ENCODE measurements around the gene STXBP6.

DNA sequence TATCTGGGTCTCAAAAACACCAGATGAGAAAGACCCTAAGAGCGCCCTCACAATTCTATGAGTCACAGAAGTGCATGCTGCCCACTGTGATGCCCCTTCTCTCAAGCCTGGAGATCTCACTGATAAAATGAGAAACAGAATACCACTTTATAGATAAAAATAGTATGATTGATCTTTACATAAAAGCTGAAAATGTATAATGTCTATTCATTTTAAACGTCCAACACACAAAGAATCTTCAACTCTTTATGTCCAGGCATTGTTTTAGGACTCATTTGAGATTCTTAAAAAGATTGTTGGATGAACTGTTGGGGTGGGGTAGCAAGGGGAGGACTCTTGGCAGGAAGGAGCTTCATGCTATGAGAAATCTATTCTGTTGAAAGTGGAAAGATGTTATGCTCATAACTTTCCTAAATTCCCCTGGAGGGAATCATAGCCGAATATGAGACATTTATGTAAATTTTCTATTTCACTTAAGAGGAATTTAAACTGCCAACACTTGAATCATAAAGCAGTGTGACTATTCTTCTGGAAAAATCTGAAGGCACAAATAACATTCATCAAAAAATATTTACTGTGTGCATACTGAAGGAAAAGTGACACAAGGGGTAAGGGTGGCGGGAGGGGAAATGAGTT, 174.6 kb downstream of the STXBP6 start:
- TF ChIP-seq, protein P1, sequence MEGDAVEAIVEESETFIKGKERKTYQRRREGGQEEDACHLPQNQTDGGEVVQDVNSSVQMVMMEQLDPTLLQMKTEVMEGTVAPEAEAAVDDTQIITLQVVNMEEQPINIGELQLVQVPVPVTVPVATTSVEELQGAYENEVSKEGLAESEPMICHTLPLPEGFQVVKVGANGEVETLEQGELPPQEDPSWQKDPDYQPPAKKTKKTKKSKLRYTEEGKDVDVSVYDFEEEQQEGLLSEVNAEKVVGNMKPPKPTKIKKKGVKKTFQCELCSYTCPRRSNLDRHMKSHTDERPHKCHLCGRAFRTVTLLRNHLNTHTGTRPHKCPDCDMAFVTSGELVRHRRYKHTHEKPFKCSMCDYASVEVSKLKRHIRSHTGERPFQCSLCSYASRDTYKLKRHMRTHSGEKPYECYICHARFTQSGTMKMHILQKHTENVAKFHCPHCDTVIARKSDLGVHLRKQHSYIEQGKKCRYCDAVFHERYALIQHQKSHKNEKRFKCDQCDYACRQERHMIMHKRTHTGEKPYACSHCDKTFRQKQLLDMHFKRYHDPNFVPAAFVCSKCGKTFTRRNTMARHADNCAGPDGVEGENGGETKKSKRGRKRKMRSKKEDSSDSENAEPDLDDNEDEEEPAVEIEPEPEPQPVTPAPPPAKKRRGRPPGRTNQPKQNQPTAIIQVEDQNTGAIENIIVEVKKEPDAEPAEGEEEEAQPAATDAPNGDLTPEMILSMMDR (IDR thresholded peaks at IDR 0.05), result no peak
- no peak for TF ChIP-seq POLR2A (IDR thresholded peaks at IDR 0.05)

All from body of pancreas (tissue), 4 donors.